PFSK-1 (cell line): ENCODE results near the gene ABI1.

Experiments
- POLR2AphosphoS5 ChIP-seq: IDR thresholded peaks from 2 replicates; pipeline ENCODE4 v1.6.1; 2012; ENCODE audit warnings: low read depth, mild to moderate bottlenecking, control low read depth, low read length, moderate library complexity
- TAF1 ChIP-seq: IDR thresholded peaks from 2 replicates; pipeline ENCODE4 v1.6.1; 2012; ENCODE audit warnings: low read length, control low read depth, borderline replicate concordance; ENCODE audit not compliant: insufficient read depth
- TF ChIP-seq, protein P1 (sequence below), 2 experiments: IDR thresholded peaks; 2 replicates each; pipeline versions ENCODE4 v1.6.1 to v1.8.0; 2011 to 2012; ENCODE audit warnings: low read depth in 2 of 2, low read length in 2 of 2, control low read depth in 1 of 2, inconsistent platforms in 1 of 2, mild to moderate bottlenecking in 1 of 2, moderate library complexity in 1 of 2; ENCODE audit not compliant: insufficient read depth in 1 of 2

DNA sequence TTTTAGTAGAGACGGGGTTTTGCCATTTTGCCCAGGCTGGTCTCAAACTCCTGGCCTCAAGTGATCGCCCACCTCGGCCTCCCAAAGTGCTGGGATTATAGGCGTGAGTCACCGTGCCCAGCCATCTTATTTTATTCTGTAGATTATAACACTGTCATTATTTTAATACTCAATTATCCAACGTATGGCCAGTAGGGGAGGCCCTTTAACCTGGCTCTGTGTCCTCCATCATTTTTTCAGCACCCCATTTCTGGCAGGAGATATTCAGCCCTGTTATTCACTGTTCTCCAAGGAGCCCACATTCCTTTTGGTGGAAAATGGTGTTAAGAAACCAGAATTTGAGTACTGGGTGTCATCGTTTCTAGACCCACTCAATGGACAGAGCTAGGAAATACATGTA, 131.8 kb downstream of the ABI1 start:
- no peak for TF ChIP-seq POLR2AphosphoS5
- TF ChIP-seq TAF1, result no peak
- TF ChIP-seq, protein P1, sequence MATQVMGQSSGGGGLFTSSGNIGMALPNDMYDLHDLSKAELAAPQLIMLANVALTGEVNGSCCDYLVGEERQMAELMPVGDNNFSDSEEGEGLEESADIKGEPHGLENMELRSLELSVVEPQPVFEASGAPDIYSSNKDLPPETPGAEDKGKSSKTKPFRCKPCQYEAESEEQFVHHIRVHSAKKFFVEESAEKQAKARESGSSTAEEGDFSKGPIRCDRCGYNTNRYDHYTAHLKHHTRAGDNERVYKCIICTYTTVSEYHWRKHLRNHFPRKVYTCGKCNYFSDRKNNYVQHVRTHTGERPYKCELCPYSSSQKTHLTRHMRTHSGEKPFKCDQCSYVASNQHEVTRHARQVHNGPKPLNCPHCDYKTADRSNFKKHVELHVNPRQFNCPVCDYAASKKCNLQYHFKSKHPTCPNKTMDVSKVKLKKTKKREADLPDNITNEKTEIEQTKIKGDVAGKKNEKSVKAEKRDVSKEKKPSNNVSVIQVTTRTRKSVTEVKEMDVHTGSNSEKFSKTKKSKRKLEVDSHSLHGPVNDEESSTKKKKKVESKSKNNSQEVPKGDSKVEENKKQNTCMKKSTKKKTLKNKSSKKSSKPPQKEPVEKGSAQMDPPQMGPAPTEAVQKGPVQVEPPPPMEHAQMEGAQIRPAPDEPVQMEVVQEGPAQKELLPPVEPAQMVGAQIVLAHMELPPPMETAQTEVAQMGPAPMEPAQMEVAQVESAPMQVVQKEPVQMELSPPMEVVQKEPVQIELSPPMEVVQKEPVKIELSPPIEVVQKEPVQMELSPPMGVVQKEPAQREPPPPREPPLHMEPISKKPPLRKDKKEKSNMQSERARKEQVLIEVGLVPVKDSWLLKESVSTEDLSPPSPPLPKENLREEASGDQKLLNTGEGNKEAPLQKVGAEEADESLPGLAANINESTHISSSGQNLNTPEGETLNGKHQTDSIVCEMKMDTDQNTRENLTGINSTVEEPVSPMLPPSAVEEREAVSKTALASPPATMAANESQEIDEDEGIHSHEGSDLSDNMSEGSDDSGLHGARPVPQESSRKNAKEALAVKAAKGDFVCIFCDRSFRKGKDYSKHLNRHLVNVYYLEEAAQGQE (IDR thresholded peaks at IDR 0.05; ENCODE audit: insufficient read depth in 1 of 2, low read depth in 2 of 2, low read length in 2 of 2), result no peak
